Endothelial cell of umbilical vein (primary cell): ENCODE measurements around the gene XPNPEP2.

Experiments used
- CTCF ChIP-seq, 2 donors: IDR thresholded peaks; 1 replicate in 1 of 2; 2 replicates in 1 of 2; pipeline ENCODE4 v1.5.1; 2011; ENCODE audit warnings: low read length in 2 of 2, mild to moderate bottlenecking in 2 of 2, moderate library complexity in 2 of 2, control low read depth in 1 of 2, inconsistent platforms in 1 of 2, low read depth in 1 of 2; ENCODE audit not compliant: insufficient read depth in 1 of 2; ENCODE audit errors: extremely low read depth in 1 of 2
- POLR2AphosphoS5 ChIP-seq: IDR thresholded peaks from 2 replicates; pipeline ENCODE4 v1.6.1; 2012; ENCODE audit warnings: low read depth, mild to moderate bottlenecking, control low read depth, low read length, moderate library complexity; ENCODE audit not compliant: insufficient read depth

GRCh38 chrX:129798888-129799287 lies 60.1 kb downstream of the XPNPEP2 start:
- TF ChIP-seq CTCF (IDR thresholded peaks at IDR 0.05; ENCODE audit: extremely low read depth in 1 of 2, insufficient read depth in 1 of 2, low read depth in 1 of 2, low read length in 2 of 2) (no peak), POLR2AphosphoS5 (no peak)
